Measurements from ENCODE around the gene PRRX2. TPM values are rescaled to one million over a fixed set of nuclear protein-coding genes. Genes with fewer than 3 reads are reported as not detected.
"Not testable (repeated sequence)": the region's sequence is repeated elsewhere in the genome, so short reads cannot be mapped to it uniquely, and the experiment has no call there.

Gene PRRX2
- total RNA-seq, 2 experiments from 2014 or later = 0.58 to 0.86 TPM

DNA sequence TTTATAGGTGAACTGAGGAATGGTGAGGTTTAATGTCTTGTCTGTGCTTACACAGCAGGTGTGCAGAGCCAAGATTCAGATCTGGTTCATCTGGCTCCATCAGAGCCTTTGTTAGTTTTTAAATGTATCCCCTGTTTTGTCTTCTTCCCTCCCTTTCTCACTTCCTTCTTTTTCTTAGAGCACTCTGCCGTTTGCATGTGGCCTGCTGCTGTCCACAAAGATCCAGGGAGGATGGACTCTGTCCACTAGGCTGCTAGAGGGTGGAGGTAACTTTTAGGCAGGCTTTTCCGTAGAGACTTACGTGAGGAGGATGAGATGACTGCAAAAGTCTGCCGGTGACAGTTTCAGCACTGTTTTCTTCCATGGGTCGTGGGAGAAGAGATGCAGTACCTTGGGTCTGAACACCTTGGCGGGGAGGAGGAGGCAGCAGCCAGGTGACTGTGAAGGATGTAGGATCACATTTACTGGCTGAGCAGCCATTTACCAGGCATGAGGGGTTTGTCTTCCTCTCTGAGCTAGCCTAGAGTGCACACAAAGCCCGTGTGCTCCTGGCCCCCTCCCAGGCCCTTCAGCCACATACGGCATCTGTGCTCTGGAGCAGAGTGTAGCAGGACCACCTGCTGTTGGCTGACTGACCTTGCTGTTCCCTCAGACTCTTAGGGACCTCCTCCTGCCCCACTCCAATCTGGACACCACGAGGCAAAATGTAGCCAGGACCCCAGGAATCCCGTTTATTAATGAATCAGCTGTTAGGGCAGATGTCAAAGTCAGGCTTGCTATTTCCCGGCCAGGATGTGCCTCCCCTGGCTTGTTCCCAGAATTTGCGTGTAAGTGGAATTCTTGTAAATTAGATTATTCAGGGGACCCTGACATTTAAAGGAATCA, 37.6 kb upstream of the PRRX2 start:
- H3K4me3 Mint-ChIP-seq = peak overlapping the region; percentile 77
- DNase-seq = no peak
- no peaks in the 10 kb centered on the region for H3K9me3 Mint-ChIP-seq
- peaks cover 74% of the 10 kb centered on the region for H3K4me1 Mint-ChIP-seq (ENCODE audit: low read depth)
- ChIA-PET POLR2A (interaction anchor here (0.9 to 1.3 kb wide), 2 partner anchors 12 to 487 kb away, joined by 4 read pairs; no protein-coding TSS in a partner anchor), CTCF (interaction anchor here (1.5 to 8.5 kb wide), 8 partner anchors 13 to 496 kb away, joined by 4 to 147 read pairs (median 12); partner anchors contain the start of genes ASB6 and IER5L)
- no peaks in the 10 kb centered on the region for H3K27me3 Mint-ChIP-seq
- H3K36me3 Mint-ChIP-seq = peaks cover 18% of the 10 kb centered on the region
- intact Hi-C loops (cut with micrococcal nuclease) = loop anchor here (2.0 kb wide), 3 partner anchors 15 to 591 kb away; partner anchors contain the start of genes ASB6, IER5L and MIGA2
- peak overlapping the region; percentile 91 for H3K27ac Mint-ChIP-seq

DNA sequence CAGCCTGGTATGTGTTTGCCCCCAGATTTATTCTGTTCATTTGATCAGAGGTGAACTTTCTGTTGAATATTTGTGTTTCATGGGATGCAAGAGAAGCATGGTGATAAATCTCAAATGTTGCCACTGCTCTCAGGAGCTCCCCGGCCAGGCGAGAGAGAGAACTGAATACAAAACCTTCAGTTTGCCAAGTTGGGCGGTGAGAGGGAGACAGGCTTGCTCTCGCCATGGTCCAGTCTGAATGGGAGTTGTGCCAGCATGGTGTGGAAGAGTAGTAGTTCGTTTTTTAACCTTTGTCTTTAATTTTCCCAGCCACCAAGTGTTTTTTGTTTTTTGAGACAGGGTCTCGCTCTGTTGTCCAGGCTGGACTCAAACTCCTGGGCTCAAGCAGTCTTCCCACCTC, 36.7 kb upstream of the PRRX2 start:
- H3K4me1 Mint-ChIP-seq (ENCODE audit: low read depth) = peaks cover 74% of the 10 kb centered on the region
- H3K27ac Mint-ChIP-seq = peak overlapping the region; percentile 30
- DNase-seq = no peak
- POLR2A ChIA-PET = no interaction called here
- H3K36me3 Mint-ChIP-seq = peaks cover 19% of the 10 kb centered on the region
- H3K4me3 Mint-ChIP-seq = no peak overlapping the region
- CTCF ChIA-PET = interaction anchor here (1.0 to 7.7 kb wide), 3 partner anchors 12 to 490 kb away, joined by 3 to 70 read pairs (median 4); partner anchors contain the start of gene ASB6
- intact Hi-C loops (cut with micrococcal nuclease) = no loop called here
- H3K27me3 Mint-ChIP-seq = no peaks in the 10 kb centered on the region
- H3K9me3 Mint-ChIP-seq = no peaks in the 10 kb centered on the region

DNA sequence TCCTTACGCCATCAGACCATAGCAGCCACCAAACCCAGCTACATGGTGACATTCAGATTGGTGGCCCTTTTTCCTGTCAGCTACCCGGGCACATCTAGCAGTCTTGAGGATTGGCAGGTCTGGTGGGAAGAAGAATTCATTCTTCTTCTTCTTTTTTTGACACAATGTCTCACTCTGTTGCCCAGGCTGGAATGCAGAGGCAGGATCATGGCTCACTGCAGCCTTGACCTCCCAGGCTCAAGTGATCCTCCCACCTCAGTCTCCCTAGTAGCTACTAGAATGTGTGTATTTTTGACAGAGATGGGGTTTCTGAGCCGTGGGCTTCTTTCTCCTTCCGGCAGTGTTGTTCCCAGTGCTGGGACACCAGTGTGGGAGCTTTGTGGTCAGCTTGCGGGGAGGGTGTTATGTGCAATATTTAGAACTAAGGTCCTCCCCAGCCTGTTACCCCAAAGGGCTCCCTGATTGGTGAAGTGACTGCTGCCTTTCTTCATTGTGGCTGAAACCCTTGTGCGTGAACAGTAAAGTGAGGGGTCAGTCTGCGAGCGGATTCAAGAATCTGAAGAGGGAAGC, 36.1 kb upstream of the PRRX2 start:
- peaks cover 20% of the 10 kb centered on the region for H3K36me3 Mint-ChIP-seq
- ChIA-PET POLR2A (no interaction called here), CTCF (interaction anchor here (1.0 to 7.7 kb wide), 3 partner anchors 11 to 491 kb away, joined by 3 to 70 read pairs (median 4); partner anchors contain the start of gene ASB6)
- H3K27ac Mint-ChIP-seq = peak overlapping the region; percentile 30
- peaks cover 70% of the 10 kb centered on the region for H3K4me1 Mint-ChIP-seq (ENCODE audit: low read depth)
- no peaks in the 10 kb centered on the region for H3K27me3 Mint-ChIP-seq
- no peak for DNase-seq
- no peak overlapping the region for H3K4me3 Mint-ChIP-seq
- intact Hi-C loops (cut with micrococcal nuclease) = no loop called here
- H3K9me3 Mint-ChIP-seq = no peaks in the 10 kb centered on the region

DNA sequence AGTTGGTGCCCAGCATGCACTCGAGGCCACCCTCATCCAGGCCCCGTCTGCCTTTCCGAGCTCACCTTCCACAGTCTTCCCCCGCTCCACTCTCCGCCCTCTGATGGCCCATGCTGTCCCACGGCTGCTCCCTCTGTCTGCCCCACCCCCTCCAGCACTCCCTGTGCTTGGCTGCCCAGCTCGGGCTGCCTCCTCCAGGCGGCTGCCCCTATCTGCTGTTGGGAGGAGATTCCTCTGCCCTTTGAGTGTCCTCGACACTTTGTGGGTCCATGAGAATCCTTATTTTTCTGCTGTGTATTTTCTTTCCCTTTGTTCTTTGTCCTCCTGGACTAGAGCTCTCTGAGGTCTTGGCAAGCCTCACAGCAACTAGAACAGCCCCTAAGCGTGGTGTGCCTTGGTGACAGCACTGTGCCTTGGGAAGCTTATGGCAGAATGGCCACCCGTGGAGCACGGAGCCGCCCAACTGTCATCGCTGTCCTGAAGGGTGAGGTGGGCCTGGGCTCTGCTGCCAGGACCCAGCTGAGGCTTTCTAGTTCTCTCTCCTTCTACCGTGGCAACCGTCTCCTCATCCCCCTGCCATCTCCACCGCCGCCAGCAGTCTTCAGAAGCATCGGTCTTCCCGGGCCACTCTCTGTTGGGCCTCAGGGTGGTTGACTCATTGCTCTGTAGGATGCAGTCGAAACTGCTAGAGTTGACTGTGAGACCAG, 34.3 kb upstream of the PRRX2 start:
- Mint-ChIP-seq H3K4me3 (no peak overlapping the region), H3K9me3 (no peaks in the 10 kb centered on the region), H3K4me1 (ENCODE audit: low read depth) (peaks cover 59% of the 10 kb centered on the region), H3K27me3 (no peaks in the 10 kb centered on the region), H3K27ac (peak overlapping the region; percentile 61), H3K36me3 (peaks cover 28% of the 10 kb centered on the region)
- intact Hi-C loops (cut with micrococcal nuclease) = no loop called here
- DNase-seq = peak; percentile 44
- ChIA-PET POLR2A (no interaction called here), CTCF (interaction anchor here (1.0 to 7.7 kb wide), 3 partner anchors 10 to 499 kb away, joined by 3 to 70 read pairs (median 4); partner anchors contain the start of gene ASB6)

- Mint-ChIP-seq H3K4me1 (ENCODE audit: low read depth) (peaks cover 59% of the 10 kb centered on the region), H3K36me3 (peaks cover 28% of the 10 kb centered on the region), H3K27ac (peak overlapping the region; percentile 61), H3K9me3 (no peaks in the 10 kb centered on the region), H3K27me3 (no peaks in the 10 kb centered on the region), H3K4me3 (no peak overlapping the region)
- POLR2A ChIA-PET = no interaction called here
- DNase-seq = no peak
- intact Hi-C loops (cut with micrococcal nuclease) = no loop called here
- CTCF ChIA-PET = interaction anchor here (1.1 kb wide), 1 partner anchor 152 kb away, joined by 3 read pairs; no protein-coding TSS in a partner anchor
Measured at GRCh38 chr9:129631674-129632129, 33.7 kb upstream of the PRRX2 start.

DNA sequence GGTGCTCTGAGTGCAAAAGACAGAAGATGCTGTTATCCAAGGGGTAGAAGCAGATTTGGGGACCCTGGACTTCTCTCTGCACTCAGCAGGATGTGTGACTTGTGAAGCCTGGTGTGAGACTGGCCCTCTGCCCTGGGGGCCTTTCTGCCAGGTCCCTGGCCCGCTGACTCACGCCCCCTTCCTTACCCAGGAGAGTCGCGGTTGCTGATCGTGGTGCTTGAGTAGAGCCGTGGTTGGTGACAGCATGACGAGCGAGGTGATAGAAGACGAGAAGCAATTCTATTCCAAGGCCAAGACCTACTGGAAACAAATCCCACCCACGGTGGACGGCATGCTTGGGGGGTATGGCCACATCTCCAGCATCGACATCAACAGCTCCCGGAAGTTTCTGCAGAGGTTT, 33.0 kb upstream of the PRRX2 start:
- CTCF ChIA-PET = interaction anchor here (1.2 kb wide), 1 partner anchor 8 kb away, joined by 3 read pairs; no protein-coding TSS in a partner anchor
- H3K36me3 Mint-ChIP-seq = peaks cover 23% of the 10 kb centered on the region
- H3K27ac Mint-ChIP-seq = peak overlapping the region; percentile 5

GRCh38 chr9:129633207-129633606, 32.2 kb upstream of the PRRX2 start:
- ChIA-PET POLR2A (no interaction called here), CTCF (interaction anchor here (0.7 to 1.4 kb wide), 3 partner anchors 8 to 16 kb away, joined by 3 read pairs; partner anchors contain the start of gene NTMT1)
- Mint-ChIP-seq H3K27ac (no peak overlapping the region), H3K4me1 (ENCODE audit: low read depth) (peaks cover 44% of the 10 kb centered on the region), H3K36me3 (peaks cover 24% of the 10 kb centered on the region), H3K9me3 (no peaks in the 10 kb centered on the region), H3K4me3 (no peak overlapping the region), H3K27me3 (no peaks in the 10 kb centered on the region)
- DNase-seq = no peak
- intact Hi-C loops (cut with micrococcal nuclease) = no loop called here

More for the DNA sequence above, 33.0 kb upstream of the PRRX2 start:
- Mint-ChIP-seq H3K4me1 (ENCODE audit: low read depth) (peaks cover 52% of the 10 kb centered on the region), H3K4me3 (no peak overlapping the region), H3K9me3 (no peaks in the 10 kb centered on the region), H3K27me3 (no peaks in the 10 kb centered on the region)
- DNase-seq = no peak
- intact Hi-C loops (cut with micrococcal nuclease) = no loop called here
- POLR2A ChIA-PET = no interaction called here

DNA sequence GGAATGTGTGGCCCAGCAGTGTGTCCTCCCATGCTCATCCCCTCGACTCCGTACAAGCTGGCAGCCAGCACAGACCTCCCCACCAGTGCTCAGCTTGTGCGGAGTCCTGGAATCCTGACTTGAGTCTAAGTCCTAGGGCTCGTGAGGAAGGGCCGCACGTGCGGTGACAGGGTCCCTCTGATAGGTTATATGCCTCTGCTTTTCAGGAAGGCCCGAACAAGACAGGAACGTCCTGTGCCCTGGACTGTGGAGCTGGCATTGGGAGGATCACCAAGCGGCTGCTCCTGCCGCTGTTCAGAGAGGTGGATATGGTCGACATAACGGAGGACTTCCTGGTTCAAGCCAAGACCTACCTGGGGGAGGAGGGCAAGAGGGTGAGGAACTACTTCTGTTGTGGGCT, 31.6 kb upstream of the PRRX2 start:
- ChIA-PET POLR2A (no interaction called here), CTCF (interaction anchor here (1.4 kb wide), 1 partner anchor 8 kb away, joined by 3 read pairs; the partner anchor contains the start of gene NTMT1)
- intact Hi-C loops (cut with micrococcal nuclease) = no loop called here
- no peaks in the 10 kb centered on the region for H3K9me3 Mint-ChIP-seq
- peaks cover 20% of the 10 kb centered on the region for H3K36me3 Mint-ChIP-seq
- H3K4me3 Mint-ChIP-seq = no peak overlapping the region
- no peaks in the 10 kb centered on the region for H3K27me3 Mint-ChIP-seq
- no peak overlapping the region for H3K27ac Mint-ChIP-seq
- peaks cover 38% of the 10 kb centered on the region for H3K4me1 Mint-ChIP-seq (ENCODE audit: low read depth)
- no peak for DNase-seq

- H3K27ac Mint-ChIP-seq = no peak overlapping the region
- H3K4me1 Mint-ChIP-seq (ENCODE audit: low read depth) = peaks cover 28% of the 10 kb centered on the region
Measured at GRCh38 chr9:129635099-129636065, 30.1 kb upstream of the PRRX2 start.

GRCh38 chr9:129636343-129636742, 29.1 kb upstream of the PRRX2 start:
- POLR2A ChIA-PET; DNase-seq; intact Hi-C loops (cut with micrococcal nuclease); H3K27ac Mint-ChIP-seq; H3K4me3 Mint-ChIP-seq; H3K27me3 Mint-ChIP-seq; H3K9me3 Mint-ChIP-seq: not testable (repeated sequence)
- Mint-ChIP-seq H3K4me1 (ENCODE audit: low read depth) (peaks cover 28% of the 10 kb centered on the region), H3K36me3 (peaks cover 17% of the 10 kb centered on the region)
- CTCF ChIA-PET = interaction anchor here (1.7 to 8.7 kb wide), 2 partner anchors 9 to 497 kb away, joined by 6 to 70 read pairs; partner anchors contain the start of gene NTMT1

More at GRCh38 chr9:129635099-129636065, 30.1 kb upstream of the PRRX2 start:
- ChIA-PET POLR2A (no interaction called here), CTCF (no interaction called here)
- DNase-seq = no peak
- Mint-ChIP-seq H3K27me3 (no peaks in the 10 kb centered on the region), H3K4me3 (no peak overlapping the region), H3K9me3 (no peaks in the 10 kb centered on the region), H3K36me3 (peaks cover 17% of the 10 kb centered on the region)
- intact Hi-C loops (cut with micrococcal nuclease) = no loop called here

DNA sequence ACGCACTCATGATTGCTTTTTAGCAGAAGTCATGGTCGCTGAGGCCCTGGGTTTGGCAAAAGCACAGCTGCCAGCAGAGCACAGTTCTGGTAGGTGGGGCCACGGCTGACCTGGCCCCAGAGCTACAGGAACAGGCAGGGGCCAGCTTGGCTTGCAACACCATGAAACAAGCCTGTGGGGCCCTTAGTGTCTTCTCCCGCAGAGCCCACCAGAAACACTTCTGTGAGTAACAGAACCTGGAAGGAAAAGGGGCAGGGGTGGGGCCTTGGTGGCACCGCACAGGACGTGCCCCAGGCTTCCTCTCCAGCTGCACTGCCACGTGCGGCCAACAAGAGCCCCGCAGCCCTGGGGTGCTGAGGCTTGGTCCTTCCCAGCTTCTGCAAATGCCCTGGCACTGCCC, 28.3 kb upstream of the PRRX2 start:
- Mint-ChIP-seq H3K36me3 (peaks cover 17% of the 10 kb centered on the region), H3K27me3 (no peaks in the 10 kb centered on the region), H3K9me3 (no peaks in the 10 kb centered on the region), H3K27ac (no peak overlapping the region), H3K4me1 (ENCODE audit: low read depth) (peaks cover 22% of the 10 kb centered on the region), H3K4me3 (no peak overlapping the region)
- CTCF ChIA-PET = interaction anchor here (1.1 to 8.7 kb wide), 3 partner anchors 10 to 498 kb away, joined by 4 to 70 read pairs (median 6); partner anchors contain the start of gene NTMT1
- POLR2A ChIA-PET = no interaction called here
- intact Hi-C loops (cut with micrococcal nuclease) = no loop called here
- no peak for DNase-seq
